ENCODE measurements around the gene HOXA4. TPM values are rescaled to one million over a fixed set of nuclear protein-coding genes. Genes with fewer than 3 reads are reported as not detected.

HOXA4 gene
- not detected for polyA plus RNA-seq (2012; ENCODE audit: low read depth, missing spikeins)

- FAIRE-seq (no peak), DNase-seq (ENCODE audit: insufficient read length, low spot score) (no peak)
- TF ChIP-seq POLR2A (IDR thresholded peaks at IDR 0.05; ENCODE audit: low read depth, low read length) (no peak), POLR2AphosphoS5 (IDR thresholded peaks at IDR 0.05; ENCODE audit: low read depth, low read length) (no peak), SPI1 (IDR thresholded peaks at IDR 0.05; ENCODE audit: low read depth, low read length) (no peak), POU2F2 (IDR thresholded peaks at IDR 0.05; ENCODE audit: low read depth, low read length) (no peak), TAF1 (IDR thresholded peaks at IDR 0.05; ENCODE audit: low read depth, low read length) (no peak), PAX5 (IDR thresholded peaks at IDR 0.05; ENCODE audit: insufficient read depth, low read length, severe bottlenecking) (no peak)
Observed at GRCh38 chr7:27130540-27131389, at the start of gene HOXA4. TSS of gene HOXA4 (minus strand) at chr7:27130757. CDS start at chr7:27130733, 24 bp downstream.

GRCh38 chr7:27179503-27180430 lies 49.2 kb upstream of the HOXA4 start:
- FAIRE-seq (no peak), DNase-seq (ENCODE audit: insufficient read length, low spot score) (no peak)
- no peak for TF ChIP-seq SPI1 (IDR thresholded peaks at IDR 0.05; ENCODE audit: low read depth, low read length)
- TF ChIP-seq POLR2AphosphoS5 (IDR thresholded peaks at IDR 0.05; ENCODE audit: low read depth, low read length): no peak
- no peak for TF ChIP-seq POU2F2 (IDR thresholded peaks at IDR 0.05; ENCODE audit: low read depth, low read length)
- no peak for TF ChIP-seq TAF1 (IDR thresholded peaks at IDR 0.05; ENCODE audit: low read depth, low read length)
- no peak for TF ChIP-seq PAX5 (IDR thresholded peaks at IDR 0.05; ENCODE audit: insufficient read depth, low read length, severe bottlenecking)
- no peak for TF ChIP-seq POLR2A (IDR thresholded peaks at IDR 0.05; ENCODE audit: low read depth, low read length)

GRCh38 chr7:27179030-27179429 lies 48.5 kb upstream of the HOXA4 start:
- no peak for FAIRE-seq
- DNase-seq (ENCODE audit: insufficient read length, low spot score): no peak
- TF ChIP-seq POU2F2 (IDR thresholded peaks at IDR 0.05; ENCODE audit: low read depth, low read length) (no peak), POLR2A (IDR thresholded peaks at IDR 0.05; ENCODE audit: low read depth, low read length) (no peak), SPI1 (IDR thresholded peaks at IDR 0.05; ENCODE audit: low read depth, low read length) (no peak), POLR2AphosphoS5 (IDR thresholded peaks at IDR 0.05; ENCODE audit: low read depth, low read length) (no peak), TAF1 (IDR thresholded peaks at IDR 0.05; ENCODE audit: low read depth, low read length) (no peak)

GRCh38 chr7:27178366-27178765 lies 47.8 kb upstream of the HOXA4 start:
- DNase-seq (ENCODE audit: insufficient read length, low spot score): no peak
- TF ChIP-seq POU2F2 (IDR thresholded peaks at IDR 0.05; ENCODE audit: low read depth, low read length) (no peak), POLR2AphosphoS5 (IDR thresholded peaks at IDR 0.05; ENCODE audit: low read depth, low read length) (no peak), TAF1 (IDR thresholded peaks at IDR 0.05; ENCODE audit: low read depth, low read length) (no peak), SPI1 (IDR thresholded peaks at IDR 0.05; ENCODE audit: low read depth, low read length) (no peak), POLR2A (IDR thresholded peaks at IDR 0.05; ENCODE audit: low read depth, low read length) (no peak), PAX5 (IDR thresholded peaks at IDR 0.05; ENCODE audit: insufficient read depth, low read length, severe bottlenecking) (no peak)
- no peak for FAIRE-seq

GRCh38 chr7:27177795-27178320 lies 47.3 kb upstream of the HOXA4 start:
- FAIRE-seq (no peak), DNase-seq (ENCODE audit: insufficient read length, low spot score) (no peak)
- TF ChIP-seq POLR2A (IDR thresholded peaks at IDR 0.05; ENCODE audit: low read depth, low read length) (no peak), POU2F2 (IDR thresholded peaks at IDR 0.05; ENCODE audit: low read depth, low read length) (no peak), PAX5 (IDR thresholded peaks at IDR 0.05; ENCODE audit: insufficient read depth, low read length, severe bottlenecking) (no peak), TAF1 (IDR thresholded peaks at IDR 0.05; ENCODE audit: low read depth, low read length) (no peak), POLR2AphosphoS5 (IDR thresholded peaks at IDR 0.05; ENCODE audit: low read depth, low read length) (no peak), SPI1 (IDR thresholded peaks at IDR 0.05; ENCODE audit: low read depth, low read length) (no peak)

- no peak for FAIRE-seq
- DNase-seq (ENCODE audit: insufficient read length, low spot score): no peak
- TF ChIP-seq SPI1 (IDR thresholded peaks at IDR 0.05; ENCODE audit: low read depth, low read length): no peak
- TF ChIP-seq POU2F2 (IDR thresholded peaks at IDR 0.05; ENCODE audit: low read depth, low read length): no peak
- no peak for TF ChIP-seq TAF1 (IDR thresholded peaks at IDR 0.05; ENCODE audit: low read depth, low read length)
- TF ChIP-seq POLR2AphosphoS5 (IDR thresholded peaks at IDR 0.05; ENCODE audit: low read depth, low read length): no peak
- TF ChIP-seq POLR2A (IDR thresholded peaks at IDR 0.05; ENCODE audit: low read depth, low read length): no peak
- no peak for TF ChIP-seq PAX5 (IDR thresholded peaks at IDR 0.05; ENCODE audit: insufficient read depth, low read length, severe bottlenecking)
Observed at GRCh38 chr7:27176962-27177794, 46.6 kb upstream of the HOXA4 start.

GRCh38 chr7:27176524-27176845 lies 45.9 kb upstream of the HOXA4 start:
- no peak for TF ChIP-seq SPI1 (IDR thresholded peaks at IDR 0.05; ENCODE audit: low read depth, low read length)
- no peak for TF ChIP-seq PAX5 (IDR thresholded peaks at IDR 0.05; ENCODE audit: insufficient read depth, low read length, severe bottlenecking)
- no peak for TF ChIP-seq TAF1 (IDR thresholded peaks at IDR 0.05; ENCODE audit: low read depth, low read length)
- no peak for TF ChIP-seq POLR2AphosphoS5 (IDR thresholded peaks at IDR 0.05; ENCODE audit: low read depth, low read length)
- no peak for TF ChIP-seq POU2F2 (IDR thresholded peaks at IDR 0.05; ENCODE audit: low read depth, low read length)
- no peak for TF ChIP-seq POLR2A (IDR thresholded peaks at IDR 0.05; ENCODE audit: low read depth, low read length)
- DNase-seq (ENCODE audit: insufficient read length, low spot score): no peak
- no peak for FAIRE-seq
